ENCODE results near the gene OCRL.

Gene OCRL

GRCh38 chrX:129540068-129540653, at the start of gene OCRL:
OCRL (plus strand) TSS chrX:129540259; CDS start chrX:129540440, 181 bp downstream.
- Histone ChIP-seq H3K27ac (ENCODE audit: low read depth, low read length) (no peak within 1 kb of the TSS), H3K4me3 (ENCODE audit: low read length) (peak within 1 kb of the TSS; percentile 74), H3K9me2 (replicated peaks; ENCODE audit: control insufficient read depth, low read length) (no peaks in the 10 kb centered on the region), H3F3A (ENCODE audit: control insufficient read depth, insufficient read depth) (no peaks in the 10 kb centered on the region), H4K20me1 (ENCODE audit: control insufficient read depth, insufficient read depth, low read depth, low read length) (no peaks in the 10 kb centered on the region), H3K4me1 (ENCODE audit: control insufficient read depth, low read length) (peaks cover 6% of the 10 kb centered on the region; the same call in 1 of the 2 replicates), H3K79me2 (ENCODE audit: control insufficient read depth, low read length) (peaks cover 2% of the 10 kb centered on the region; the same call in 1 of the 2 replicates), H3K9me3 (ENCODE audit: control insufficient read depth, insufficient read depth, low read length) (no peaks in the 10 kb centered on the region), H3K4me2 (ENCODE audit: low read length) (peak within 1 kb of the TSS; percentile 76), H3K36me3 (ENCODE audit: control insufficient read depth, low read length) (no peaks in the 10 kb centered on the region), H3K27me3 (ENCODE audit: control insufficient read depth, low read length) (no peaks in the 10 kb centered on the region)
- TF ChIP-seq EZH2phosphoT487 (IDR thresholded peaks at IDR 0.05; ENCODE audit: borderline replicate concordance, low read length), result no peak
- peak; percentile 54 for TF ChIP-seq CTCF (IDR thresholded peaks at IDR 0.05; ENCODE audit: low read depth, low read length, poor library complexity, severe bottlenecking)

GRCh38 chrX:129490330-129490729, 49.7 kb upstream of the OCRL start:
- Histone ChIP-seq H3K4me3 (ENCODE audit: low read length) (no peak overlapping the region), H3K4me1 (ENCODE audit: control insufficient read depth, low read length) (no peaks in the 10 kb centered on the region), H4K20me1 (ENCODE audit: control insufficient read depth, insufficient read depth, low read depth, low read length) (no peaks in the 10 kb centered on the region), H3K9me2 (replicated peaks; ENCODE audit: control insufficient read depth, low read length) (no peaks in the 10 kb centered on the region), H3K79me2 (ENCODE audit: control insufficient read depth, low read length) (no peaks in the 10 kb centered on the region), H3K36me3 (ENCODE audit: control insufficient read depth, low read length) (no peaks in the 10 kb centered on the region), H3K27ac (ENCODE audit: low read depth, low read length) (no peak overlapping the region), H3K4me2 (ENCODE audit: low read length) (no peak overlapping the region), H3K27me3 (ENCODE audit: control insufficient read depth, low read length) (no peaks in the 10 kb centered on the region), H3F3A (ENCODE audit: control insufficient read depth, insufficient read depth) (no peaks in the 10 kb centered on the region), H3K9me3 (ENCODE audit: control insufficient read depth, insufficient read depth, low read length) (no peaks in the 10 kb centered on the region)
- no peak for TF ChIP-seq EZH2phosphoT487 (IDR thresholded peaks at IDR 0.05; ENCODE audit: borderline replicate concordance, low read length)

GRCh38 chrX:129493643-129494042, 46.4 kb upstream of the OCRL start:
- TF ChIP-seq EZH2phosphoT487 (IDR thresholded peaks at IDR 0.05; ENCODE audit: borderline replicate concordance, low read length), result no peak
- no peak for TF ChIP-seq CTCF (IDR thresholded peaks at IDR 0.05; ENCODE audit: low read depth, low read length, poor library complexity, severe bottlenecking)
- Histone ChIP-seq H3K27me3 (ENCODE audit: control insufficient read depth, low read length) (no peaks in the 10 kb centered on the region), H4K20me1 (ENCODE audit: control insufficient read depth, insufficient read depth, low read depth, low read length) (no peaks in the 10 kb centered on the region), H3K9me2 (replicated peaks; ENCODE audit: control insufficient read depth, low read length) (no peaks in the 10 kb centered on the region), H3K4me3 (ENCODE audit: low read length) (no peak overlapping the region), H3K4me1 (ENCODE audit: control insufficient read depth, low read length) (no peaks in the 10 kb centered on the region), H3K27ac (ENCODE audit: low read depth, low read length) (no peak overlapping the region), H3K36me3 (ENCODE audit: control insufficient read depth, low read length) (no peaks in the 10 kb centered on the region), H3K79me2 (ENCODE audit: control insufficient read depth, low read length) (no peaks in the 10 kb centered on the region), H3F3A (ENCODE audit: control insufficient read depth, insufficient read depth) (no peaks in the 10 kb centered on the region), H3K4me2 (ENCODE audit: low read length) (no peak overlapping the region), H3K9me3 (ENCODE audit: control insufficient read depth, insufficient read depth, low read length) (no peaks in the 10 kb centered on the region)

- Histone ChIP-seq H3F3A (ENCODE audit: control insufficient read depth, insufficient read depth) (no peaks in the 10 kb centered on the region), H4K20me1 (ENCODE audit: control insufficient read depth, insufficient read depth, low read depth, low read length) (no peaks in the 10 kb centered on the region), H3K9me2 (replicated peaks; ENCODE audit: control insufficient read depth, low read length) (no peaks in the 10 kb centered on the region), H3K79me2 (ENCODE audit: control insufficient read depth, low read length) (no peaks in the 10 kb centered on the region), H3K4me2 (ENCODE audit: low read length) (no peak overlapping the region), H3K9me3 (ENCODE audit: control insufficient read depth, insufficient read depth, low read length) (no peaks in the 10 kb centered on the region), H3K27ac (ENCODE audit: low read depth, low read length) (no peak overlapping the region), H3K4me3 (ENCODE audit: low read length) (no peak overlapping the region), H3K27me3 (ENCODE audit: control insufficient read depth, low read length) (no peaks in the 10 kb centered on the region), H3K4me1 (ENCODE audit: control insufficient read depth, low read length) (no peaks in the 10 kb centered on the region), H3K36me3 (ENCODE audit: control insufficient read depth, low read length) (no peaks in the 10 kb centered on the region)
- TF ChIP-seq CTCF (IDR thresholded peaks at IDR 0.05; ENCODE audit: low read depth, low read length, poor library complexity, severe bottlenecking) (no peak), EZH2phosphoT487 (IDR thresholded peaks at IDR 0.05; ENCODE audit: borderline replicate concordance, low read length) (no peak)
Observed at GRCh38 chrX:129494887-129495286, 45.2 kb upstream of the OCRL start.

Data from DOHH2 (cell line).